ENCODE data around the gene TANGO2.

TANGO2 gene

GRCh38 chr22:20014526-20015186 lies 6.3 kb upstream of the TANGO2 start:
- no peak for DNase-seq

GRCh38 chr22:20015187-20015625 lies 5.7 kb upstream of the TANGO2 start:
- DNase-seq: no peak

- peak; percentile 61 for DNase-seq
Measured at GRCh38 chr22:20015971-20016733, 4.8 kb upstream of the TANGO2 start.

- peak; percentile 89 for DNase-seq
Measured at GRCh38 chr22:20016734-20017621, 3.9 kb upstream of the TANGO2 start, which contains the start of gene ARVCF. TSS of gene ARVCF (minus strand) at chr22:20016823. CDS start at chr22:19990794, 26,029 bp downstream.

GRCh38 chr22:20017622-20017958 lies 3.3 kb upstream of the TANGO2 start:
- DNase-seq: no peak

GRCh38 chr22:20018001-20018400 lies 2.9 kb upstream of the TANGO2 start:
- no peak for DNase-seq

GRCh38 chr22:20019661-20020532 lies 1.0 kb upstream of the TANGO2 start:
- no peak for DNase-seq

GRCh38 chr22:20021196-20022181 lies 579 bp downstream of the TANGO2 start:
- DNase-seq: peak; percentile 42

- no peak for DNase-seq
Measured at GRCh38 chr22:20022231-20022977, 1.5 kb downstream of the TANGO2 start.

GRCh38 chr22:20022978-20023613 lies 2.2 kb downstream of the TANGO2 start:
- no peak for DNase-seq

- peak; percentile 74 for DNase-seq
Measured at GRCh38 chr22:20024225-20024624, 3.3 kb downstream of the TANGO2 start.

- no peak for DNase-seq
Measured at GRCh38 chr22:20024650-20025397, 3.9 kb downstream of the TANGO2 start.

- no peak for DNase-seq
Measured at GRCh38 chr22:20025401-20026203, 4.7 kb downstream of the TANGO2 start.

GRCh38 chr22:20026204-20026908 lies 5.4 kb downstream of the TANGO2 start:
- DNase-seq: no peak

GRCh38 chr22:20026996-20027601 lies 6.2 kb downstream of the TANGO2 start:
- no peak for DNase-seq

GRCh38 chr22:20027966-20028854 lies 7.3 kb downstream of the TANGO2 start:
- peak; percentile 26 for DNase-seq

Measured in NCI-H82 (cell line).